ENCODE measurements around the gene MAOB. TPM values are rescaled to one million over a fixed set of nuclear protein-coding genes. Genes with fewer than 3 reads are reported as not detected.

The MAOB gene
- total RNA-seq, 1 experiment from 2014 or later = 0.74 TPM

DNA sequence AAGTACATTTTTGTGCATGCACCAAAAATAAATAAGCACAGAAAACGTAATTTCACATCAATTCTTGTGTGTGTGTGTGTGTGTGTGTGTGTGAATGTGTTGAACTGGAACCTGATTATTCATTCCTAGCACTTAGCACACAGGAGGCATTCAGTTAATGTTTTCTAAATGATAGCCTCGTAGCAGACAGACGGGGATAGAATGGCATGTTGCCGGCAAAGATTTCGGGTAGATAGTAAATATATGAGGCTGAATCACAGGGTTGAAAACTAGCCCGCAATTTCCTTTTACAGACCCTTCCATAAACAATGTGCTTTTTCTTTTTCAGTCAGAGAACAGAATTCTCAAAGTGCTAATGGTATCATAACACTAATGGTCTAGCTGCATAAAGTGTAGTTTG is 13.5 kb downstream of the MAOB start:
- H3K4me1 Mint-ChIP-seq = no peaks in the 10 kb centered on the region
- DNase-seq (ENCODE audit: low spot score) (no peak), ATAC-seq (no peak)
- no peaks in the 10 kb centered on the region for H3K27me3 Mint-ChIP-seq (ENCODE audit: low read depth)
- no peaks in the 10 kb centered on the region for H3K9me3 Mint-ChIP-seq
- H3K36me3 Mint-ChIP-seq = no peaks in the 10 kb centered on the region
- H3K27ac Mint-ChIP-seq = no peak overlapping the region
- ChIA-PET CTCF (no interaction called here), POLR2A (no interaction called here)
- H3K4me3 Mint-ChIP-seq = no peak overlapping the region
- TF ChIP-seq, protein P1, sequence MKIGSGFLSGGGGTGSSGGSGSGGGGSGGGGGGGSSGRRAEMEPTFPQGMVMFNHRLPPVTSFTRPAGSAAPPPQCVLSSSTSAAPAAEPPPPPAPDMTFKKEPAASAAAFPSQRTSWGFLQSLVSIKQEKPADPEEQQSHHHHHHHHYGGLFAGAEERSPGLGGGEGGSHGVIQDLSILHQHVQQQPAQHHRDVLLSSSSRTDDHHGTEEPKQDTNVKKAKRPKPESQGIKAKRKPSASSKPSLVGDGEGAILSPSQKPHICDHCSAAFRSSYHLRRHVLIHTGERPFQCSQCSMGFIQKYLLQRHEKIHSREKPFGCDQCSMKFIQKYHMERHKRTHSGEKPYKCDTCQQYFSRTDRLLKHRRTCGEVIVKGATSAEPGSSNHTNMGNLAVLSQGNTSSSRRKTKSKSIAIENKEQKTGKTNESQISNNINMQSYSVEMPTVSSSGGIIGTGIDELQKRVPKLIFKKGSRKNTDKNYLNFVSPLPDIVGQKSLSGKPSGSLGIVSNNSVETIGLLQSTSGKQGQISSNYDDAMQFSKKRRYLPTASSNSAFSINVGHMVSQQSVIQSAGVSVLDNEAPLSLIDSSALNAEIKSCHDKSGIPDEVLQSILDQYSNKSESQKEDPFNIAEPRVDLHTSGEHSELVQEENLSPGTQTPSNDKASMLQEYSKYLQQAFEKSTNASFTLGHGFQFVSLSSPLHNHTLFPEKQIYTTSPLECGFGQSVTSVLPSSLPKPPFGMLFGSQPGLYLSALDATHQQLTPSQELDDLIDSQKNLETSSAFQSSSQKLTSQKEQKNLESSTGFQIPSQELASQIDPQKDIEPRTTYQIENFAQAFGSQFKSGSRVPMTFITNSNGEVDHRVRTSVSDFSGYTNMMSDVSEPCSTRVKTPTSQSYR (CRISPR knock-in tag; IDR thresholded peaks at IDR 0.05) = no peak
- TF ChIP-seq ZNF416 (CRISPR knock-in tag; IDR thresholded peaks at IDR 0.05) = no peak
- no peak for TF ChIP-seq OVOL2 (CRISPR knock-in tag; IDR thresholded peaks at IDR 0.05; ENCODE audit: borderline replicate concordance)

DNA sequence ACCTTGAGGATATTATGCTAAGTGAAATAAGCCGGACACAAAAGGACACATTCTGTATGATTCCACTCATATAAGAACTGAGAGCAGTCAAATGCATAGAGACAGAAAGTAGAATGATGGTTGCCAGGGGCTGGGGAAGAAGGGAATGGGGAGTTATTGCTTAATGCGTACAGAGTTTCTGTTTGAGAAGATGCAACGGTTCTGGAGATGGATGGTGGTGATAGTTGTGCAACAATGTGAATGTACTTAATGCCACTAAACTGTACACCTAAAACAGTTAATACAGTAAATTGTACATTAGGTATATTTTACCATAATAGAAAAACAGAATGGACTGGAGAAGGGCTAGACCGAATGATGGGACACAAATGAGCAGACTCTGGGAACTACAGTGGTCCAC is 15.8 kb downstream of the MAOB start:
- POLR2A ChIA-PET = no interaction called here
- Mint-ChIP-seq H3K27me3 (ENCODE audit: low read depth) (no peaks in the 10 kb centered on the region), H3K4me1 (no peaks in the 10 kb centered on the region), H3K27ac (no peak overlapping the region), H3K4me3 (no peak overlapping the region), H3K36me3 (no peaks in the 10 kb centered on the region), H3K9me3 (no peaks in the 10 kb centered on the region)
- ATAC-seq (no peak), DNase-seq (ENCODE audit: low spot score) (no peak)
- CTCF ChIA-PET = no interaction called here
- no peak for TF ChIP-seq CREB1 (CRISPR knock-in tag; IDR thresholded peaks at IDR 0.05)
- TF ChIP-seq PRRX2 (CRISPR knock-in tag; IDR thresholded peaks at IDR 0.05) = no peak
- TF ChIP-seq, protein P2, sequence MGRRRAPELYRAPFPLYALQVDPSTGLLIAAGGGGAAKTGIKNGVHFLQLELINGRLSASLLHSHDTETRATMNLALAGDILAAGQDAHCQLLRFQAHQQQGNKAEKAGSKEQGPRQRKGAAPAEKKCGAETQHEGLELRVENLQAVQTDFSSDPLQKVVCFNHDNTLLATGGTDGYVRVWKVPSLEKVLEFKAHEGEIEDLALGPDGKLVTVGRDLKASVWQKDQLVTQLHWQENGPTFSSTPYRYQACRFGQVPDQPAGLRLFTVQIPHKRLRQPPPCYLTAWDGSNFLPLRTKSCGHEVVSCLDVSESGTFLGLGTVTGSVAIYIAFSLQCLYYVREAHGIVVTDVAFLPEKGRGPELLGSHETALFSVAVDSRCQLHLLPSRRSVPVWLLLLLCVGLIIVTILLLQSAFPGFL (CRISPR knock-in tag; IDR thresholded peaks at IDR 0.05; ENCODE audit: borderline replicate concordance) = no peak
- TF ChIP-seq, protein P3, sequence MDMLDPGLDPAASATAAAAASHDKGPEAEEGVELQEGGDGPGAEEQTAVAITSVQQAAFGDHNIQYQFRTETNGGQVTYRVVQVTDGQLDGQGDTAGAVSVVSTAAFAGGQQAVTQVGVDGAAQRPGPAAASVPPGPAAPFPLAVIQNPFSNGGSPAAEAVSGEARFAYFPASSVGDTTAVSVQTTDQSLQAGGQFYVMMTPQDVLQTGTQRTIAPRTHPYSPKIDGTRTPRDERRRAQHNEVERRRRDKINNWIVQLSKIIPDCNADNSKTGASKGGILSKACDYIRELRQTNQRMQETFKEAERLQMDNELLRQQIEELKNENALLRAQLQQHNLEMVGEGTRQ (CRISPR knock-in tag; IDR thresholded peaks at IDR 0.05) = no peak
- TF ChIP-seq, protein P4, sequence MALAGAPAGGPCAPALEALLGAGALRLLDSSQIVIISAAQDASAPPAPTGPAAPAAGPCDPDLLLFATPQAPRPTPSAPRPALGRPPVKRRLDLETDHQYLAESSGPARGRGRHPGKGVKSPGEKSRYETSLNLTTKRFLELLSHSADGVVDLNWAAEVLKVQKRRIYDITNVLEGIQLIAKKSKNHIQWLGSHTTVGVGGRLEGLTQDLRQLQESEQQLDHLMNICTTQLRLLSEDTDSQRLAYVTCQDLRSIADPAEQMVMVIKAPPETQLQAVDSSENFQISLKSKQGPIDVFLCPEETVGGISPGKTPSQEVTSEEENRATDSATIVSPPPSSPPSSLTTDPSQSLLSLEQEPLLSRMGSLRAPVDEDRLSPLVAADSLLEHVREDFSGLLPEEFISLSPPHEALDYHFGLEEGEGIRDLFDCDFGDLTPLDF (CRISPR knock-in tag; IDR thresholded peaks at IDR 0.05) = no peak
- TF ChIP-seq NR1H2 (CRISPR knock-in tag; IDR thresholded peaks at IDR 0.05) = no peak
- TF ChIP-seq ZNF263 (CRISPR knock-in tag; IDR thresholded peaks at IDR 0.05; ENCODE audit: low read depth) = no peak
- no peak for TF ChIP-seq SMAD3 (CRISPR knock-in tag; IDR thresholded peaks at IDR 0.05; ENCODE audit: borderline replicate concordance)
- no peak for TF ChIP-seq FOXK1 (CRISPR knock-in tag; IDR thresholded peaks at IDR 0.05)
- TF ChIP-seq, protein P5, sequence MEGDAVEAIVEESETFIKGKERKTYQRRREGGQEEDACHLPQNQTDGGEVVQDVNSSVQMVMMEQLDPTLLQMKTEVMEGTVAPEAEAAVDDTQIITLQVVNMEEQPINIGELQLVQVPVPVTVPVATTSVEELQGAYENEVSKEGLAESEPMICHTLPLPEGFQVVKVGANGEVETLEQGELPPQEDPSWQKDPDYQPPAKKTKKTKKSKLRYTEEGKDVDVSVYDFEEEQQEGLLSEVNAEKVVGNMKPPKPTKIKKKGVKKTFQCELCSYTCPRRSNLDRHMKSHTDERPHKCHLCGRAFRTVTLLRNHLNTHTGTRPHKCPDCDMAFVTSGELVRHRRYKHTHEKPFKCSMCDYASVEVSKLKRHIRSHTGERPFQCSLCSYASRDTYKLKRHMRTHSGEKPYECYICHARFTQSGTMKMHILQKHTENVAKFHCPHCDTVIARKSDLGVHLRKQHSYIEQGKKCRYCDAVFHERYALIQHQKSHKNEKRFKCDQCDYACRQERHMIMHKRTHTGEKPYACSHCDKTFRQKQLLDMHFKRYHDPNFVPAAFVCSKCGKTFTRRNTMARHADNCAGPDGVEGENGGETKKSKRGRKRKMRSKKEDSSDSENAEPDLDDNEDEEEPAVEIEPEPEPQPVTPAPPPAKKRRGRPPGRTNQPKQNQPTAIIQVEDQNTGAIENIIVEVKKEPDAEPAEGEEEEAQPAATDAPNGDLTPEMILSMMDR (IDR thresholded peaks at IDR 0.05) = no peak

DNA sequence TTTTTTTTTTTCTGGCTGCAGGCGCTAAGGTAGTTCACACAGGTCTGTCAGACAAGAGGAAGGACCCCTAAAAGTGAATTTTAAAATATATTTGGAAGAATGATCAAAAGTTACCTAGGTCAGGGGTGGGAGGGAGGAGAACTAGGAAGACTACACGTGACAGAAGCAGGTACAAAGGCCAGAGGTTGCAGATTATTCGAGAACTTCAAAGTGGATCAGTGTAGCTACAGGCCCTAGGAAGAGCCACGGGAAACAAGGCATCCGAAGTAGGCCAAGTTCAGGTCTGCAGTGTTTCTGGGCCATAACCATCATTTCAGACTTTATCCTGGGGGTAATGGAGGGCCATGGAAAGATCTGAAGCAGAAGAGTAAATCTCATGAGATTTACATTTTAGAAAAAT is 16.5 kb downstream of the MAOB start:
- CTCF ChIA-PET = no interaction called here
- POLR2A ChIA-PET = no interaction called here

More for the DNA sequence above, 16.5 kb downstream of the MAOB start:
- H3K27me3 Mint-ChIP-seq (ENCODE audit: low read depth) = no peaks in the 10 kb centered on the region
- no peak for DNase-seq (ENCODE audit: low spot score)
- TF ChIP-seq, protein P6, sequence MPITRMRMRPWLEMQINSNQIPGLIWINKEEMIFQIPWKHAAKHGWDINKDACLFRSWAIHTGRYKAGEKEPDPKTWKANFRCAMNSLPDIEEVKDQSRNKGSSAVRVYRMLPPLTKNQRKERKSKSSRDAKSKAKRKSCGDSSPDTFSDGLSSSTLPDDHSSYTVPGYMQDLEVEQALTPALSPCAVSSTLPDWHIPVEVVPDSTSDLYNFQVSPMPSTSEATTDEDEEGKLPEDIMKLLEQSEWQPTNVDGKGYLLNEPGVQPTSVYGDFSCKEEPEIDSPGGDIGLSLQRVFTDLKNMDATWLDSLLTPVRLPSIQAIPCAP (CRISPR knock-in tag; IDR thresholded peaks at IDR 0.05) = no peak
- TF ChIP-seq, protein P2 (CRISPR knock-in tag; IDR thresholded peaks at IDR 0.05; ENCODE audit: borderline replicate concordance) = no peak
- TF ChIP-seq, protein P3 (CRISPR knock-in tag; IDR thresholded peaks at IDR 0.05) = no peak
- TF ChIP-seq JUN (CRISPR knock-in tag; IDR thresholded peaks at IDR 0.05) = no peak
- H3K4me3 Mint-ChIP-seq = no peak overlapping the region
- no peaks in the 10 kb centered on the region for H3K4me1 Mint-ChIP-seq
- no peaks in the 10 kb centered on the region for H3K9me3 Mint-ChIP-seq
- no peak for ATAC-seq
- H3K27ac Mint-ChIP-seq = no peak overlapping the region
- H3K36me3 Mint-ChIP-seq = no peaks in the 10 kb centered on the region
